ENCODE measurements around the gene EFTUD2. TPM values are rescaled to one million over a fixed set of nuclear protein-coding genes. Genes with fewer than 3 reads are reported as not detected.
"Not testable (repeated sequence)": the region's sequence is repeated elsewhere in the genome, so short reads cannot be mapped to it uniquely, and the experiment has no call there.

The EFTUD2 gene
- total RNA-seq, 1 donor from 2014 or later: 57.8 TPM

DNA sequence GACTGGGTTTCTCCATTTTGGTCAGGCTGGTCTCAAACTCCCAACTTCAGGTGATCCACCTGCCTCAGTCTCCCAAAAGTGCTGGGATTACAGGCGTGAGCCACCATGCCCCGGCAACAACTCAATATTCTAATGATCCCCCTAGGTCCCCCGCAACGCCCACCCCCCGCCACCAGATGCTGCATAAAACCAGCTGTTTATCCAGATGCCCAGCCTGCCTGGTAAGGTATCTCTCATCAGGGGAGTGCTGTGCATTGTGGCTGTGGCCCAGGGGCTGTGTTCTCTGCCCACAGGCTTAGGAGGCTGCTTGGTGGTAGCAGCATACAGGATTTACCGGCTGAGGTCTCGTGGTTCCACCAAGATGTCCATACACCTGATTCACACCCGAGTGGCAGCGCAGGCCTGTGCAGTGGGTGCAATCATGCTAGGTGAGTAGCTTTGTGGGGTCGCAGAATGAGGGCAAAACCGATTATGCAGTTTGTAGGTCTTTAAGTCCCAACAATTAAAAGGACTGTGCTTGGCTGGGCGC, 50.2 kb downstream of the EFTUD2 start:
- DNase-seq (ENCODE audit: low spot score): no peak

DNA sequence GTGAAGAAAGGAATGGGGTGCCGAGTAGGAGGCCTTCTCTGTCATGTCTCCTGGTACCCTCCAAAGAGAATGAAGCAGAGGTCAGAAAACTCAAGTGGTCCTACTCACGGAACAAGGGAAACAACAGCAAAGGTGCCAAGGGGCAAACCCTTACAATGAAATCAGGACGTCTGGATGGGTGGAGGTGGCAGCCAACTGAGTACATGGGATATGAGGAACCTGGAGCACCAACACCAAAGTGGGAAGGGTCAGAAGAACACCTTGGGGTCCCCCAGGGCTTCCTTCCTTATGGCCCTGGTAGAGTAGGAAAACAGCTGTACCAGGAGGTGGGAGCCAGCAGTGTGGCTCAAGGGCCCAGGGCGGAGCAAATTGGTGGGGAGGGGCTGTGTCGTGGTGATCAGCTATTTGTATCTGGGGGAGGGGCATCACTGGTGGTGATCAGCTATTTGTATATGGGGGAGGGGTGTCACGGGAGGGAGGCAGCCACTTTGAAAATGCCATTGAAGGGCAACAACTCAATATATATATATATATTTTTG, 50.9 kb downstream of the EFTUD2 start:
- no peak for DNase-seq (ENCODE audit: low spot score)

DNA sequence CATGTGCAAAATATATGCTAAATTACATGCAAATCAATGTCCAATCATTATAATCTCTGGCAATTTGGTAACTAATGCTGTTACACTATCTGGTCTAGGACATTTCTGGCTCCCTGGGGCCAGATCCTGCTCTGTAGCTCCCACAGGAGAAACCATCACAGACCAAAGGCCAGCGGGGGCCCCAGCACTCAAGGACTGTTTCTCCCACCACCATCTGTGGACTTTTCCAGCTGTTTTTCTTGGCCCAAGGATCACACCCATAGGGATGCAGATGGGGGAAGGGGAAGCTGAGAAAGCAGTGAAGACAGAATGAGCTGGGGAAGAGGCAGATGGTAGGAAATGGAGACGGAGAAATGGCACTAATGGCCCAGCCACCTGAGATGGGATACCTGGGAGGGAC, 51.7 kb downstream of the EFTUD2 start, which contains the start of gene HIGD1B:
Gene HIGD1B, plus strand, starts transcription at position 298 of the 400 bp plus-strand sequence. CDS start 270 bp downstream, outside the sequence.
- DNase-seq (ENCODE audit: low spot score): no peak

DNA sequence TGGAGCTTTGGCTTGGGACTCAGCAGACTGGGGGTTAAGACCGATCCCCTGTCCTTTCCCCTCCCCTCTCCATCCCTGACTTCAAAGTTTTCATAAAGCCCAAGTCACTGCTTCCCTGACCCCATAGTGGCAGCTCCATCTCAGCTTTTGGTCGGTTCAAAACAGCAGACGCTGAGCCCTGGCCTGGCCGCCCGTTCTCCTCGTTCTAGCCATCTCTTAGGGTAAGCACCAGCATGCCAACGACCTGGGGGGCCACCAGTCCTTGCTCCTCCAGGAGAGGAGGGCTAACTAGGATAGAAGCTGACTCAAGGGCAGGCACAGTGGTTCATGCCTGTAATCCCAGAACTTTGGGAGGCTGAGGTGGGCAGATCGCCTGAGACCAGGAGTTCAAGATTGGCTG, 53.0 kb downstream of the EFTUD2 start:
- no peak for DNase-seq (ENCODE audit: low spot score)

DNA sequence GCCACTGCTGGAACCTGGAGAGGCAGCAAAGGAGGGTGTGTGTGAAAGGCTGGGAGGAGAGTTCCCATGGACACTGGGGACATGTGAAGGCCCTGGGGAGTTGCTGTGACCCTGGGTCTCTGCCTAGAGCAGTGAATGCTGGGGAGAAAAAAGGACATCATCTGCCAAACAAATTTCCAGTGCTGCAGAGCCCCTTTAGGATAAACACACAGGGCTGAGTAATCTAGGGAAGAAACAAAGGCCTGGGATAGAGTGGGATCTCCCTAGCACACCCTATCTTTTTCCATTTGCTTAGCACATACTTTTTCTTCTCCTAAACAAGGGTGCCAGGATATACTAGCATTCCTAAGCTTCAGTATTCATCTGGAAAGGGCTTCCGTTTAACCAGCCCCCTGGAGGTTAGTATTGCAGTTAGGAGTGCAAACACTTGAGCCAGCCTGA, 54.8 kb downstream of the EFTUD2 start:
- DNase-seq (ENCODE audit: low spot score): peak; percentile 61

DNA sequence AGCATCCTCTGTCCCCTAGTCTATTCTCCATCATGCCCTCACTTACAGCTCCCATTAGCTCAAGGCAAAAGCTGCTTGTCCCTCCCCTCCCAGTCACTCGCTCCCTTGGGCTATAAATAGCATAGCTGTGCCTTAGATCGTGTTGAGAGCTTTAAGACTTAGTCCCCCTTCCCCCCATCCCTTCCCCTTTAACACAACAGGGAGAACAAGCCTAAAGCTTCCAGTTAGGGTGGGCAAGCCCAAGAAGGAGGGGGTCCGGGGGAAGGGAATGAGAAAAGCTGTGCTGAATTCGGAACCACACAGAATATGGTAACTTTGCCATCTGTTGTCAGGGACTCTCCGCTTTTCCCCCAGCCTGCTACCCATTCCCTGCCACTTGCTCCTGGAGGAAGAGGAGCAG, 56.5 kb downstream of the EFTUD2 start:
- peak; percentile 78 for DNase-seq (ENCODE audit: low spot score)

DNA sequence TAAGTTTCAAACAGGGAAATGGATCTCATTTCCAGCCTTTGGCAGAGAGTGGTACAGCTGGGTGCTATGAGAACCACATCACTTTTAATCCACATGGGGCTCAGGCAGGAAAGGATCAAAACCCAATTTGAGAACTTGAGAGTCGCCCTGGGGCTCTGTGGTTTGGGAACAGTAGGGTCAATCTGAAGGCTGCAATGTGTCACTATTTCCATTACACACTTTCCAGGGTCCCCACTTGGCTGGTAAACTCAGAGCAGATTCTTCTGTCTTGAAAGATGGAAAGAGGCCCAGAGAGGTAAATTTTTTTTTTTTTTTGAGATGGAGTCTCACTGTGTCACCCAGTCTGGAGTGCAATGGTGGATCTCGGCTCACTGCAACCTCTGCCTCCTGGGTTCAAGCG, 58.3 kb downstream of the EFTUD2 start:
- no peak for DNase-seq (ENCODE audit: low spot score)

DNA sequence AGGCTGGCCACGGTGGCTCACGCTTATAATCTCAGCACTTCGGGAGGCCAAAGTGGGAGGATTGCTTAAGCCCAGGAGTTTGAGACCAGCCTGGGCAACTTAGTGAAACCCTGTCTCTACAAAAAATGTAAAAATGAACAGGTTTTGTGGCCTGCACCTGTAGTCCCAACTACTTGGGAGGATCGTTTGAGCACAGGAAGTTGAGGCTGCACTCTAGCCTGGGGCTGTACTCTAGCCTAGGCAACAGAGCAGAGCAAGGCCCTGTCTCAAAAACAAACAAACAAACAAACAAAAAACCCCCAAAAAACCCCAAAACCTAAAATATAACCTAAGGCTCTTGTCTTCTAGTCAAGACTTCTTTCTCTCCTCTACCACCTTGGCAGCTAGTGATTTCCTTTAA, 59.0 kb downstream of the EFTUD2 start:
- no peak for DNase-seq (ENCODE audit: low spot score)

DNA sequence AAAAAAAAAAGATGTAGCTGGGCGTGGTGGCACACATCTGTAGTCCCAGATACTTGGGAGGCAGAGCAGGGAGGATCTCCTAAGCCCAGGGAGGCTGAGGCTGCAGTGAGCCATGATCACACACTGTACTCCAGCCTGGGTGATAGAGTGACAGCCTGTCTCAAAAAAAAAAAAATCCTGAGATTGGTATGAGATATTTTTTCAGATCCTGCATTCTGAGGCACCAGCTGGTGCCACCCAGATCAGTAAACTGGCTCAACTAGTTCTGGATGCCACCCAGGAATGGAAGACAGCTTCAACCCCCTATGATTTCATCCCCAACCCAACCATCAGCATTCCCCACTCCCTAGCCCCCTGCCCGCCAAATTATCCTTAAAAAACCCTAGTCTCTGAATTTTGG, 62.0 kb downstream of the EFTUD2 start:
- no peak for DNase-seq (ENCODE audit: low spot score)

DNA sequence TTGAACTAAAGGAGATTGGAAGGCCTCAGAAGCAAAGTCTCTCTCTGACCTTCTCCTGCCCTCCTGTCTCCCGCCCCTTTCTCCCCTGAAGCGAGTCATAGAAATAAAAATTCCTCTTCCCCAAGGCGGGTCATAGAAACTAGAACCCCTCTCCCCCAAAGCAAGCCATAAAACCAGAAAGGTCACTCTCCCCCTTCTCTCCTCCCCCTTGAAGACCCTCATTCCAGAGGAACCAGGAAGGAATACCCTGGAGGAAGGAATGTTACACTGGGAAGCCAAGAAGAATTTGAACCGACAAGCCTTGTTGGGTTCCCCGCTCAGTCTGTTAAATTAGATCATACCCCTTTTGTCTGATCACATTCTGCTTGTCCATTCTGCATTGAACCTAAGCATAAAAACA, 66.4 kb downstream of the EFTUD2 start:
- no peak for DNase-seq (ENCODE audit: low spot score)

DNA sequence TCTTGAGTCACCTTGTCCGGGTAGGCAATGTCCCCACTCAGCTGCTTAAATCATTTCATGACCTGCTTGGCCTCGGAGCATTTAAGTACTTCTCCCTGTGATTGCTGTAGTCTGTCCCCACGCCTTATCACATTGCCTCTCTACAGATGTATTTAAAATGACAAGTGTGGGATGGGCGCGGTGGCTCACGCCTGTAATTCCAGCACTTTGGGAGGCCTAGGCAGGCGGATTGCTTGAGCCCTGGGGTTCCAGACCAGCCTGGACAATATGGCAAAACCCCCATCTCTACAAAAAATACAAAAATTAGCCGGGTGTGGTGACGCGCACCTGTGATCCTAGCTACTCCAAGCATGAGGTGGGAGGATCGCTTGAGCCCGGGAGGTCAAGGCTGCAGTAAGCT, 67.9 kb downstream of the EFTUD2 start:
- no peak for DNase-seq (ENCODE audit: low spot score)

DNA sequence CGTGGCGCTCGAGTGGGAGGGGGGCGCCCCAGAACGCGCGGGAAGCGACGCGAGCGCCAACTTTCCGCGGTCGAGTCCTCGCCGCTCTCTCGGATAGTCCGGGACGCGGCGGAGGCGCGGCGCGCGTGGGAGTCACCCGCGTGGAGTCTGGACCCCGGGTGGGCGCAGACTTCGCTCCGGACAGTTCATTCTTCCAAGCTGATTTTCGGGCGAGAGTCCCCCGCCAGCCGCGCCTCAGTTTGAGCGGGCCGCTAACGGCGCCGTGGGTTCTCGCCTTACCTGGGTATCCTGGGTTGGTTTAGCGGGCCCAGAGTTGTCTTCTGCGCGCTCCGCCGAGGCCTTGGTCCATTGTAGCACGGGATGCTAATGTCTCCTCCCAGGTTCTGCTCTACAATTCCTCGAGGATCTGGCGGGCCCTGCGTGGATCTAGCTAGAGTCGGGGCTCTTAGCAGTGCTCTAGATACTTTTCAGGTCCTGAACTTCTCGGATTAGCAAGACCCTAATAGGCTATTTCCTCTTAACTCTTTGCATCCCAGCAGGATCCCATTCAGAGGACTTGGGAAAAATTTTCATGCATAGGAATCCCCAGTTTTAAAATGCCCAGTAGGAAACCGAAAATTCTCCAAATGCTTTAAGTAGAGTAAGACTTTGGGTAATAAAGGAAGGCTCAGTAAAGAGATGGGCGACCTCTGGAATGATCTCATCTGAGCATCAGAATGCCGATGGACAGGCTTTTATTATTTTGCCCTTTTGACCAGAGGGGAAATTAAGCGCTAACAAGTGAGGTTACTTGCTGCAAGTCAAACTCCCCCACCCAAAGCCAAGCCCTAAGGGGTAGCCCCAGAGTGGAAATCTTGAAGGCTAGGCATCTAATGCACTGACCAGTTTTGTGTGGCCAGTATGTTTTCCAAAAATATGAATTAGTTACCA, 68.6 kb downstream of the EFTUD2 start:
- peak; percentile 49 for DNase-seq (ENCODE audit: low spot score)

DNA sequence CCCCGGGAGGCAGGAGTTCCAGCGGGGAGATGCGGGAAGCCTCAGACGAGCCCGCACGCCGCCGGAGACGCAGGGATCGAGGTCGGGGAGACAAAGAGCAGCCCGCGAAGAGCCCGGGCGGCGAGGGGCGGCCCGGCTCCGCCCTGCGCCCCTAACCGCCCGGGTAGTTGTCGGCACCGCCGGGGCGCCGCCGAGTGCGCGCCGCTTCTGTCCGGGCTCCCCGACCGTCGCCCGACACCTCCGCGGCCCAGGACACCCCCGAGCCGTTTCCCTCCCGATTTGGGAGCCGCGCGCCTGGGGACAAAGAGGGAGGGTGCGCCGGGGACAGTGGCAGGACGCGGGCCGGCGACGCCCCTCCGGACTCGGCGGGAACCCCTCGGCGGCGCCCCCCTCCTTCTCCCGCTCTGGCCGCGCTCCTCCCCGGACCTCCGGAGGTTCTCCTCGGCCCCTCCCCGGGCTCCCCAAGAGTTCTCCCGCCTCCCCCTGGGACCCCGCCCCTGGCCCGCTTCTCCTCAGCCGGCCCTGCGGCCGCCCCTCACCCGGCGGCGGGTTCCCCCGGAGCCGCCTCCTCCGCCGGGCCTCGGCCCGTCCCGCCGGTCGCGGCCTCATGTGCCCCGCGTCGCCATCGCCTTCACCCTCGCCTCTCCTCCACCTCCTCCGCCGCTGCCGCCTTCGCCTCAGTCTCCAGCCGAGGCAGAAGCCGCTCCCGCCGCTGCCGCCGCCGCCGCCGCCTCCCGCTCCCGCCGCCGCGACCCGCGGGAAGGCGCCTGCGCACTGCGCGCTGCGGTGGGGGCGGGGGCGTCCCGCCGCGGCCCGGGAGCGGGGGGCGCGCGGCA, 69.5 kb downstream of the EFTUD2 start, which contains the start of gene GJC1:
Gene GJC1, minus strand, starts transcription at position 765 of the 836 bp plus-strand sequence. CDS start 24,470 bp downstream, outside the sequence.
- DNase-seq (ENCODE audit: low spot score): peak; percentile 76

DNA sequence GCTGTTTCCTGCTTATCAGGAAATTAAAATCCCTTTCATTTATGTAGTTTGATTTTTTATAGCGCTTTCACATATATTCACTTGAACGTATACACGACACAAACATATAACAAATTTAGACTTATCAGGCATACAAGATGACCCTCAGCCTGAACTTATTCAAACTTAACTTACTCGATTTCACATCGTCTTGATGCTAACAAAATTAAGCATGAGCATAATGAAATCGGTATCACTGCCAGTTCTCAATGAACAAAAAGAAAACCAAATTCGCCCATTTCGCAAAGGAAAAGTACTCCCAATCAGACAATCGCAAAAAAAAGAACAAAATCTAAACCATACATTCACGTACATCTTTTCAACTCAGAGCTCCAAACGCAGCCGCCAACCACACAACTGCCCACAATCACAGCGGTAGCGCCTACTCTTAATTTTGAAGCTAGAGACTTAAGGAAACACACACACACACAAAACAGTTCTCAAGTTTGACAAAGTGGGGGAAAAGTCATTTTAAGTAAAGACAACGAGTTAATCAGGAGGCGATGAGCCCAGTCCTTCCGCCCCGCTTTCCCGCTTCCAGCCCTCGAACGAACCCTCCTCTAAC, 70.2 kb downstream of the EFTUD2 start:
- DNase-seq (ENCODE audit: low spot score): peak; percentile 50

DNA sequence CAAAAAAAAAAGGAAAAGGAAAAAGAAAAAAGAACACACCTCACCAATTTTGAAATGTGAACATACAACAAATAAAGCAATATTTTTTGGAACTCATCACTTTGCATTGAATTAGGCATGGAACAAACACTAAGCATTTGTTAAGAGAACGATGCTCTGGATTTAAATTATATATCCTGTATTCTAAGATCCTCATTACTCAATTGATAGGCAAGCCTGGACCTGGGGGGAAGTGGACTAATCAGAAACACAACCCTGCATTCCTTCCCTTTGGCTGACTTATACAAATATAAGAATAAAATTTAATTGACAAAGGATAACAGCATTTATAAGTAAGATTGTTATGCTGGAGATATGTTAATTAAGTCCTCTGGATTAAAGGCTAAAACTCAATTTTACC, 71.4 kb downstream of the EFTUD2 start:
- DNase-seq (ENCODE audit: low spot score): no peak

DNA sequence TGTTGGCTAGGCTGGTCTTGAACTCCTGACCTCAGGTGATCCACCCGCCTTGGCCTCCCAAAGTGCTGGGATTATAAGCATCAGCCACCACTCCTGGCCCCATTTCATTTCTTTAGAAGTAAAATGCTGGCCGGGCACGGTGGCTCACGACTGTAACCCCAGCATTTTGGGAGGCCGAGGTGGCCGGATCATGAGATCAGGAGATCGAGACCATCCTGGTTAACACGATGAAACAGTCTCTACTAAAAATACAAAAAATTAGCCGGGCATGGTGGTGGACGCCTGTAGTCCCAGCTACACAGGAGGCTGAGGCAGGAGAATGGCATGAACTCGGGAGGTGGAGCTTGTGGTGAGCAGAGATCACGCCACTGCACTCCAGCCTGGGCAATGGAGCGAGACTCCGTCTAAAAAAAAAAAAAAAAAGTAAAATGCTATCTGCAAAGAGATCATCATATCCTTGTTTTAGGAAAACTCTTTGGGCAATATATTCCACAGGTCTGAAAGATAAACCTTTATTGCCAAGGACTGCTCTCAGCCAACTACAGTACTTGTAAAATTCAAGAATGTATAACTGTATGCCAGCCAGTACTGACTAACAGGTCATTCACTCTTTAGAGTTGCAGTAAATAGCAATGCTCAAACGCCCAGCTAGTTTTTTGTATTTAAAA, 73.0 kb downstream of the EFTUD2 start:
- no peak for DNase-seq (ENCODE audit: low spot score)

DNA sequence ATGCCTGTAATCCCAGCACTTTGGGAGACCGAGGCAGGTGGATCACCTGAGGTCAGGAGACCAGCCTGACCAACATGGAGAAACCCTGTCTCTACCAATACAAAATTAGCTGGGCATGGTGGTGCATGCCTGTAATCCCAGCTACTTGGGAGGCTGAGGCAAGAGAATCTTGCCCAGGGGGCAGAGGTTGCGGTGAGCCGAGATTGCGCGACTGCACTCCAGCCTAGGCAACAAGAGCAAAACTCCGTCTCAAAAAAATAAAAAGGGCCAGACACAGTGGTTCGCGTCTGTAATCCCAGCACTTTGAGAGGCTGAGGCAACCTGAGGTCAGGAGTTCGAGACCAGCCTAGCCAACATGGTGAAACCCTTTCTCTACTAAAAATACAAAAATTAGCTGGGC, 74.0 kb downstream of the EFTUD2 start:
- not testable (repeated sequence) for DNase-seq (ENCODE audit: low spot score)

DNA sequence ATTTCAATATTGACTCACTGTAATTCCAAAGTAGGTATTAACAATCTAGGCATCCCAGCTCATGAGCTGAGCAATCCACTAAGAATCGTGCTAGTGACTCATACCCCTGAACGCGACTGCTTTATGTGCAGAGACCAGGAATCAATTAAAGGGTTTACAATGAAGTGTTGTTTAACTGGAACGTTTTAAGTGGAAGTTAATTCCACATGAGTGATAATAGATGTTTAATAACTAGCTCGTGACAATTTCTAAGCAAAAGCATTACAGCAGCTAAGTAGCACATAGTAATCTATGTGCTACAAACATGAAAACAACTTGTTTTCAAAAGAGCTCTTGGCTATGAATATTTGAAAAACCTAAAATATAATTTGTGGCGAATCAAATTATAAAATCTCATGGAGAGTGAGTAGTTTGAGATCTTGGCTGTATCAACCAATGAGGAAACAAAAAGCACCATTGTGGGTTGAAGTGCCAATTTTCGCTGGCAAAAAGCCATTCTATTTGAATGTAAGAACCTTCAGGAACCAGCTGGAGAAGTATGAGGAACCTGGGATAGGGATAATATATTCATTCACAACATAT, 78.5 kb downstream of the EFTUD2 start:
- DNase-seq (ENCODE audit: low spot score): no peak

DNA sequence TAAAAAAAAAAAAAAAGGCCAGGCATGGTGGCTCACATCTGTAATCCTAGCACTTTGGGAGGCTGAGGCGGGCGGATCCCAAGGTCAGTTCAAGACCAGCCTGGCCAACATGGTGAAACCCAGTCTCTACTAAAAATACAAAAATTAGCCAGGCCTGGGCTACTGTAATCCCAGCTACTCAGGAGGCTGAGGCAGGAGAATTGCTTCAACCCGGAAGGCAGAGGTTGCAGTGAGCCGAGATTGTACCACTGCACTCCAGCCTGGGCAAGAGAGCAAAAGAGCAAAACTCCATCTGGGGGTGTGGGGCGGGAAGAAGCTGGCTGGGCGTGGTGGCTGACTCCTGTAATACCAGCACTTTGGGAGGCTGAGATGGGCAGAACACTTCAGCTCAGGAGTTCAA, 80.7 kb downstream of the EFTUD2 start:
- DNase-seq (ENCODE audit: low spot score): not testable (repeated sequence)

DNA sequence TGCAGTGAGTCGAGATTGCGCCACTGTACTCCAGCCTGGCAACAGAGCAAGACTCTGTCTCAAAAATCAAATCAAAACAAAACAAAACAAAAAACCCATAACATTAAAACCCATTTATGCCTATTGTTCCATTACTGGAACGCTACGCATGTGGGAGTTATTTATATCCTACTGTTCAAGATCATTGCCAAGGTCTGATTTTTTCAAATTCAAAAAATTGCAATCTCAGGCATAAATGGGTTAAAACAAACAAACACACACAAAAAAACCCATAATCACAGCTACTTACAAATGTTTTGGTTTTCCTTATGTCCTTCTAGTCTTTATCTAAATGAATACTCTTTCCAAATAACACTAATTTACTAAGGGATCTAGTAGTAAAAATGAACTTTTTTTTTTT, 87.0 kb downstream of the EFTUD2 start:
- DNase-seq (ENCODE audit: low spot score): no peak
